B cell (primary cell): ENCODE measurements around the gene CUEDC2. TPM values are rescaled to one million over a fixed set of nuclear protein-coding genes. Genes with fewer than 3 reads are reported as not detected.

Experiments
- ATAC-seq: fragments of 200-7000 bp; cut with Tn5 transposase; one replicate; pipeline ENCODE4 v1.10.0; 2021; ENCODE audit warnings: low read depth, mild to moderate bottlenecking, moderate number of reproducible peaks, moderate library complexity
- CTCF ChIA-PET: fragments of 350-600 bp; sonication (Branson Sonifier 250); formaldehyde crosslinking; loops from one replicate; lab custom pipeline; 2021; ENCODE audit warnings: antibody characterized with exemption, inconsistent platforms; lab: Charles Lee
- POLR2A ChIA-PET: fragments of 350-600 bp; sonication (Branson Sonifier 250); formaldehyde crosslinking; loops from one replicate; lab custom pipeline; 2021; ENCODE audit warnings: antibody characterized with exemption; lab: Charles Lee
- DNase-seq: peaks from one replicate; pipeline ENCODE4 v3.0.0; 2013
- H2AFZ ChIP-seq: 2 replicates; pipeline ENCODE4 v1.6.1; 2012; ENCODE audit warnings: mild to moderate bottlenecking, low read depth, low read length; ENCODE audit not compliant: insufficient read depth, poor library complexity, severe bottlenecking
- H3K27ac ChIP-seq, 2 donors: 1 replicate in 1 of 2; 2 replicates in 1 of 2; pipeline ENCODE4 v1.5.1; 2012 to 2013; ENCODE audit warnings: low read length in 2 of 2, mild to moderate bottlenecking in 2 of 2, moderate library complexity in 1 of 2
- H3K27me3 ChIP-seq, 4 experiments: fragments of 200-600 bp in 1 of 4; sonication (generic) in 1 of 4; replicated peaks in 1 of 4; 1 replicate in 2 of 4; 2 replicates in 2 of 4; pipeline versions ENCODE4 v1.6.1 to v1.7.0; 2013 to 2016; ENCODE audit warnings: low read length in 3 of 4, mild to moderate bottlenecking in 2 of 4, mixed read lengths in 1 of 4, moderate library complexity in 1 of 4; ENCODE audit not compliant: insufficient read depth in 4 of 4, control insufficient read depth in 3 of 4; ENCODE audit errors: control extremely low read depth in 1 of 4
- H3K36me3 ChIP-seq, 2 experiments: replicated peaks in 1 of 2; 1 replicate in 1 of 2; 2 replicates in 1 of 2; pipeline versions ENCODE4 v1.6.1 to v1.7.1; 2013; ENCODE audit warnings: low read length in 1 of 2; ENCODE audit not compliant: insufficient read depth in 2 of 2, control insufficient read depth in 1 of 2; ENCODE audit errors: control extremely low read depth in 1 of 2, extremely low read depth in 1 of 2
- H3K4me1 ChIP-seq, 2 donors: fragments of 200-600 bp in 1 of 2; sonication (generic) in 1 of 2; 1 replicate in 1 of 2; 2 replicates in 1 of 2; pipeline versions ENCODE4 v1.5.1 to v1.6.1; 2013 to 2017; ENCODE audit warnings: low read length in 2 of 2; ENCODE audit not compliant: control insufficient read depth in 2 of 2, insufficient read depth in 2 of 2
- H3K4me2 ChIP-seq: replicated peaks from 2 replicates; pipeline ENCODE3; 2012; ENCODE audit warnings: mild to moderate bottlenecking, low read depth, low read length; ENCODE audit not compliant: poor library complexity, severe bottlenecking
- H3K4me3 ChIP-seq, 5 experiments: fragments of 200-600 bp in 1 of 5; sonication (generic) in 1 of 5; 1 replicate in 3 of 5; 2 replicates in 2 of 5; pipeline versions ENCODE4 v1.5.1 to v1.7.0; 2011 to 2016; ENCODE audit warnings: low read length in 4 of 5, mild to moderate bottlenecking in 4 of 5, low read depth in 2 of 5, control low read depth in 1 of 5, moderate library complexity in 1 of 5; ENCODE audit not compliant: insufficient read depth in 1 of 5; ENCODE audit errors: control extremely low read depth in 1 of 5, extremely low read depth in 1 of 5
- H3K79me2 ChIP-seq: fragments of 200-600 bp; sonication (generic); one replicate; pipeline ENCODE4 v1.6.0; 2016; ENCODE audit warnings: low read length; ENCODE audit not compliant: control insufficient read depth, insufficient read depth
- H3K9ac ChIP-seq: fragments of 200-600 bp; sonication (generic); 2 replicates; pipeline ENCODE4 v1.6.1; 2017; ENCODE audit warnings: mild to moderate bottlenecking, low read length, moderate library complexity
- H3K9me3 ChIP-seq, 3 donors: one replicate each; pipeline versions ENCODE4 v1.6.1 to v1.7.1; 2013; ENCODE audit warnings: low read length in 2 of 3; ENCODE audit not compliant: control insufficient read depth in 2 of 3, insufficient read depth in 1 of 3; ENCODE audit errors: control extremely low read depth in 1 of 3
- H4K20me1 ChIP-seq: 2 replicates; pipeline ENCODE4 v1.6.0; 2012; ENCODE audit warnings: mild to moderate bottlenecking, low read length; ENCODE audit not compliant: insufficient read depth, control insufficient read depth, poor library complexity, severe bottlenecking
- H3K27ac Mint-ChIP-seq: one replicate; pipeline ENCODE4 v1.8.0; 2021; ENCODE audit warnings: mixed read lengths
- H3K27me3 Mint-ChIP-seq: one replicate; pipeline ENCODE4 v1.8.0; 2021; ENCODE audit warnings: mixed read lengths
- H3K4me1 Mint-ChIP-seq: one replicate; pipeline ENCODE4 v1.8.0; 2021; ENCODE audit warnings: mixed read lengths
- H3K4me3 Mint-ChIP-seq: one replicate; pipeline ENCODE4 v1.8.0; 2021; ENCODE audit warnings: mixed read lengths
- H3K9me3 Mint-ChIP-seq: one replicate; pipeline ENCODE4 v1.8.0; 2022; ENCODE audit warnings: mixed read lengths; ENCODE audit not compliant: insufficient read depth
- CTCF ChIP-seq: fragments of 200-600 bp; IDR thresholded peaks from one replicate; pipeline ENCODE4 v1.8.0; 2022; ENCODE audit warnings: antibody characterized with exemption, mild to moderate bottlenecking
- EZH2 ChIP-seq: IDR thresholded peaks from 2 replicates; pipeline ENCODE4 v1.6.1; 2012; ENCODE audit warnings: borderline replicate concordance, low read depth, mild to moderate bottlenecking, moderate library complexity, low read length; ENCODE audit not compliant: insufficient read depth, poor library complexity, severe bottlenecking
- WGBS: methylation state at CpG from one replicate; pipeline ENCODE4 v1.1.5; 2013; ENCODE audit warnings: missing lambda C conversion rate; ENCODE audit not compliant: insufficient coverage; 5-methylcytosine and 5-hydroxymethylcytosine counted together
- intact Hi-C: fragments of 100-400 bp; cut with micrococcal nuclease; formaldehyde crosslinking; loops from one replicate; pipeline ENCODE4 v1.10.0; 2022
- polyA plus RNA-seq: library from polyadenylated mRNA; depleted of rRNA; stranded (reverse); fragments of >200 nt; gene quantifications from 2 replicates; pipeline ENCODE4 v1.2.3, GENCODE V29; 2012
- total RNA-seq, 2 donors: library from RNA; stranded (reverse); fragments of 120-200 nt in 1 of 2; gene quantifications; 1 replicate in 1 of 2; 2 replicates in 1 of 2; pipeline versions ENCODE4 v1.2.3 to v1.2.4, GENCODE V29; 2013 to 2022

The CUEDC2 gene
- total and polyA plus RNA-seq, 2 donors (not counting 1 experiment from before 2014, with no cell fraction given), result 35.6 to 49.4 TPM

GRCh38 chr10:102394079-102394800, 38.1 kb downstream of the CUEDC2 start:
- H3K4me1 Mint-ChIP-seq, result peaks cover 41% of the 10 kb centered on the region
- Histone ChIP-seq H3K9me3 (no peaks in the 10 kb centered on the region), H3K36me3 (peaks cover 0 to 25% of the 10 kb centered on the region in 2 experiments), H4K20me1 (peaks cover 42% of the 10 kb centered on the region), H3K27me3 (no peaks in the 10 kb centered on the region), H2AFZ (no peak overlapping the region), H3K27ac (peak overlapping the region; percentile 98 to 100), H3K9ac (peak overlapping the region; percentile 96), H3K4me3 (peak overlapping the region; percentile 86 to 100 (median 99)), H3K4me1 (peaks cover 35 to 44% of the 10 kb centered on the region in 2 donors), H3K79me2 (peaks cover 41% of the 10 kb centered on the region), H3K4me2 (peak overlapping the region; percentile 99)
- DNase-seq (peak; percentile 100), ATAC-seq (peak; percentile 76)
- intact Hi-C loops, result loop anchor here (1.0 to 2.0 kb wide), 8 partner anchors 27 to 189 kb away; partner anchors contain the start of genes GBF1 and SUFU
- no peak for TF ChIP-seq EZH2
- TF ChIP-seq CTCF, result peak; percentile 38
- peak overlapping the region; percentile 95 for H3K4me3 Mint-ChIP-seq
- H3K27ac Mint-ChIP-seq, result peak overlapping the region; percentile 99
- ChIA-PET CTCF (interaction anchor here (0.9 to 8.8 kb wide), 20 partner anchors 9 to 252 kb away, joined by 3 to 108 read pairs (median 7); partner anchors contain the start of genes ACTR1A, C10orf95 and FBXL15), POLR2A (interaction anchor here (0.6 to 3.7 kb wide), 15 partner anchors 9 to 275 kb away, joined by 3 to 38 read pairs (median 8); partner anchors contain the start of genes ACTR1A, C10orf95, CUEDC2 and FBXL15)
- no peaks in the 10 kb centered on the region for H3K9me3 Mint-ChIP-seq
- WGBS, result under 1% methylated on average over 71 of the region's 71 CpGs
- no peaks in the 10 kb centered on the region for H3K27me3 Mint-ChIP-seq
